LNCaP clone FGC (cell line): ENCODE measurements around the gene ZNF214.
"Not testable (repeated sequence)": the region's sequence is repeated elsewhere in the genome, so short reads cannot be mapped to it uniquely, and the experiment has no call there.

ENCODE experiments used
- DNase-seq: peaks from one replicate; pipeline ENCODE4 v3.0.0-alpha.2; 2011; ENCODE audit warnings: low read depth
- H3K4me3 ChIP-seq: 2 replicates; pipeline ENCODE4 v1.5.1; 2011; ENCODE audit warnings: mild to moderate bottlenecking, low read depth, low read length, control low read depth
- TF ChIP-seq, protein P1 (sequence below): IDR thresholded peaks from 2 replicates; pipeline ENCODE4 v1.5.1; 2012; ENCODE audit warnings: mild to moderate bottlenecking; ENCODE audit not compliant: control insufficient read depth, insufficient read depth; ENCODE audit errors: extremely low read depth

ZNF214 gene

DNA sequence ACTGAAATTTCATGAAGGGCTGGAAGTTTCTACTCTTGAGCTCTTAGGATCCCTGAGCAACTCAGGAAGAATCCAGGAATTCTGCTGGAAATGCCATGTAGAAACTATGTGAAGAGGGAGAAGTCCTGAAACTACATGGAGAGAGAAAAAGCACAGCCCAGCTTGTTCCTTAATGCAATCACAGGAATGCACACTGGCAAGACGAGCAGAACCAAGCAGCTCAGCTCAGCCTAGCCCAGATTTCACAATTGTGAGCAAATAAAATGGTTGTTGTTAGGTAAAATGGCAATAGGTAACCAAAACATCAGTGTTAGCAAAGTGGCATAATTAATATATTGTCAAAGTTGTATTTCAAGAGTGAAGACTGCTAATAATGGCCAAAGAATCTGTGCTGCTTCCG is 28.1 kb downstream of the ZNF214 start:
- DNase-seq: no peak
- TF ChIP-seq, protein P1, sequence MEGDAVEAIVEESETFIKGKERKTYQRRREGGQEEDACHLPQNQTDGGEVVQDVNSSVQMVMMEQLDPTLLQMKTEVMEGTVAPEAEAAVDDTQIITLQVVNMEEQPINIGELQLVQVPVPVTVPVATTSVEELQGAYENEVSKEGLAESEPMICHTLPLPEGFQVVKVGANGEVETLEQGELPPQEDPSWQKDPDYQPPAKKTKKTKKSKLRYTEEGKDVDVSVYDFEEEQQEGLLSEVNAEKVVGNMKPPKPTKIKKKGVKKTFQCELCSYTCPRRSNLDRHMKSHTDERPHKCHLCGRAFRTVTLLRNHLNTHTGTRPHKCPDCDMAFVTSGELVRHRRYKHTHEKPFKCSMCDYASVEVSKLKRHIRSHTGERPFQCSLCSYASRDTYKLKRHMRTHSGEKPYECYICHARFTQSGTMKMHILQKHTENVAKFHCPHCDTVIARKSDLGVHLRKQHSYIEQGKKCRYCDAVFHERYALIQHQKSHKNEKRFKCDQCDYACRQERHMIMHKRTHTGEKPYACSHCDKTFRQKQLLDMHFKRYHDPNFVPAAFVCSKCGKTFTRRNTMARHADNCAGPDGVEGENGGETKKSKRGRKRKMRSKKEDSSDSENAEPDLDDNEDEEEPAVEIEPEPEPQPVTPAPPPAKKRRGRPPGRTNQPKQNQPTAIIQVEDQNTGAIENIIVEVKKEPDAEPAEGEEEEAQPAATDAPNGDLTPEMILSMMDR: no peak
- no peak overlapping the region for H3K4me3 ChIP-seq

GRCh38 chr11:6991227-6991626 is 28.9 kb downstream of the ZNF214 start:
- DNase-seq: no peak
- TF ChIP-seq, protein P1: no peak

GRCh38 chr11:6988506-6988905 is 31.6 kb downstream of the ZNF214 start:
- DNase-seq: no peak

More at GRCh38 chr11:6991227-6991626, 28.9 kb downstream of the ZNF214 start:
- H3K4me3 ChIP-seq: no peak overlapping the region

GRCh38 chr11:6986487-6986886 is 33.7 kb downstream of the ZNF214 start:
- no peak for DNase-seq
- TF ChIP-seq, protein P1: no peak
- no peak overlapping the region for H3K4me3 ChIP-seq

More at GRCh38 chr11:6988506-6988905, 31.6 kb downstream of the ZNF214 start:
- H3K4me3 ChIP-seq: no peak overlapping the region
- TF ChIP-seq, protein P1: no peak

- H3K4me3 ChIP-seq: no peak overlapping the region
- DNase-seq: no peak
- TF ChIP-seq, protein P1: no peak
Measured at GRCh38 chr11:6979365-6979764, 40.8 kb downstream of the ZNF214 start.

- not testable (repeated sequence) for H3K4me3 ChIP-seq, DNase-seq
Measured at GRCh38 chr11:6969854-6970253, 50.3 kb downstream of the ZNF214 start.

GRCh38 chr11:6968816-6969215 is 51.3 kb downstream of the ZNF214 start:
- DNase-seq: no peak
- H3K4me3 ChIP-seq: no peak overlapping the region
- TF ChIP-seq, protein P1: no peak
